Right atrium auricular region (tissue), 2 donors: ENCODE measurements around the gene GINM1. TPM values are rescaled to one million over a fixed set of nuclear protein-coding genes. Genes with fewer than 3 reads are reported as not detected.

Experiments used
- DNase-seq: peaks from one replicate; pipeline ENCODE4 v3.0.0-alpha.2; 2019; ENCODE audit warnings: low spot score
- H3K27ac ChIP-seq, 2 donors: fragments of 200-600 bp; sonication (generic); 1 replicate in 1 of 2; 2 replicates in 1 of 2; pipeline ENCODE4 v1.5.1; 2016 to 2019
- H3K27me3 ChIP-seq, 2 donors: fragments of 200-600 bp; sonication (generic); one replicate each; pipeline versions ENCODE4 v1.5.1 to v1.6.0; 2017 to 2019
- H3K36me3 ChIP-seq: fragments of 200-600 bp; sonication (generic); one replicate; pipeline ENCODE4 v1.5.1; 2016
- H3K4me1 ChIP-seq, 2 donors: fragments of 200-600 bp; sonication (generic); one replicate each; pipeline versions ENCODE4 v1.5.1 to v1.6.0; 2017 to 2019
- H3K4me3 ChIP-seq, 2 donors: fragments of 200-600 bp; sonication (generic); 1 replicate in 1 of 2; 2 replicates in 1 of 2; pipeline ENCODE4 v1.5.1; 2017 to 2019; ENCODE audit warnings: mild to moderate bottlenecking in 1 of 2, moderate library complexity in 1 of 2
- H3K9me3 ChIP-seq, 2 donors: fragments of 200-600 bp; sonication (generic); one replicate each; pipeline ENCODE4 v1.5.1; 2019
- total RNA-seq, 2 donors: library from RNA; depleted of rRNA; stranded (reverse); fragments of >200 nt; gene quantifications; one replicate each; pipeline ENCODE4 v1.1.0, GENCODE V29; 2016
- TF ChIP-seq, protein P1 (sequence below), 2 donors: fragments of 200-600 bp; sonication (generic); IDR thresholded peaks; one replicate each; pipeline ENCODE4 v1.5.1; 2019; ENCODE audit warnings: antibody characterized with exemption in 2 of 2

GINM1 gene, protein sequence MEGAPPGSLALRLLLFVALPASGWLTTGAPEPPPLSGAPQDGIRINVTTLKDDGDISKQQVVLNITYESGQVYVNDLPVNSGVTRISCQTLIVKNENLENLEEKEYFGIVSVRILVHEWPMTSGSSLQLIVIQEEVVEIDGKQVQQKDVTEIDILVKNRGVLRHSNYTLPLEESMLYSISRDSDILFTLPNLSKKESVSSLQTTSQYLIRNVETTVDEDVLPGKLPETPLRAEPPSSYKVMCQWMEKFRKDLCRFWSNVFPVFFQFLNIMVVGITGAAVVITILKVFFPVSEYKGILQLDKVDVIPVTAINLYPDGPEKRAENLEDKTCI
- 10 to 100 TPM; 45.5 to 54.9 TPM for total RNA-seq

DNA sequence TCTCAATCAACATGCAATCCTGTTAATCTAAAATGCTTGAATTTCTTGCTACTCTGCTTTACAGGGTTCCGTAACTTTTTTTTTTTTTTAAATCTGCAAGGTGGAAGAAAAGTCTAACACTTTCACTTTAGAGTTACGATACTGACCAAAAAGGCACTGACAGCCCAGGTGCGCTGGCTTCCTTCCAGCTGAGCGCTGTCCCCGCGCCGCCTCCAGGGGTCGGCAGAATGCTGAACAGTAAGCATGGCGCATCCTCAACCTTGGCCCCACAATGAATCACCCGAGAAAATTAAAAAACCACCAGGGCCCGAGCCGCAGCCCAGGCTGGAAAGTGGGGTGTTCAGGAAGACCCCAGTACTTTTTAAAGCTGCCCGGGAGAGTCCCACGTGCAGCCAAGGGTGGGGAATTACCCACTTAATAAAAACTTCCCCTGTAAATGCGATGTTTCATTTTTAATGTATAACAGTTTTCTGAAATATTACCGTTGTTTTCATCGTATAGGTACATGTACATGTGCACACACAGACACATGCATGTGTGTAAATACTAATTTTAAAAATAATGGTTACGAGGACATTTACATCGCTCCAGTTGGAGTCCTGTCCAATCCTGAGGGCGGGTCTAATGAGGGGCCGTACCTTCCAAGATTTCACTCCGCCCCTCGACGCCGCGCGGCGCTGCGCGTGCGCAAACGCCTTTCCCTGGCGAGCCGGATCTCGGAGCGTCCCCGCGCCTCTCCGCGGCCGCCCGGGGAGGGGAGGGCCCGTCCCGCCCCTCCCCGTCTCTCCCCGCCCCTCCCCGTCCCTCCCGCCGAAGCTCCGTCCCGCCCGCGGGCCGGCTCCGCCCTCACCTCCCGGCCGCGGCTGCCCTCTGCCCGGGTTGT is at the start of gene GINM1:
Gene GINM1, plus strand, starts transcription at position 849 of the 883 bp plus-strand sequence. CDS start 40 bp downstream, outside the sequence.
- Histone ChIP-seq H3K36me3 (no peaks in the 10 kb centered on the region), H3K27ac (peak within 1 kb of the TSS; percentile 95), H3K4me1 (peaks cover 0 to 18% of the 10 kb centered on the region in 2 donors), H3K4me3 (peak within 1 kb of the TSS; percentile 99), H3K27me3 (no peaks in the 10 kb centered on the region), H3K9me3 (no peaks in the 10 kb centered on the region)
- DNase-seq: peak; percentile 87
- TF ChIP-seq, protein P1, sequence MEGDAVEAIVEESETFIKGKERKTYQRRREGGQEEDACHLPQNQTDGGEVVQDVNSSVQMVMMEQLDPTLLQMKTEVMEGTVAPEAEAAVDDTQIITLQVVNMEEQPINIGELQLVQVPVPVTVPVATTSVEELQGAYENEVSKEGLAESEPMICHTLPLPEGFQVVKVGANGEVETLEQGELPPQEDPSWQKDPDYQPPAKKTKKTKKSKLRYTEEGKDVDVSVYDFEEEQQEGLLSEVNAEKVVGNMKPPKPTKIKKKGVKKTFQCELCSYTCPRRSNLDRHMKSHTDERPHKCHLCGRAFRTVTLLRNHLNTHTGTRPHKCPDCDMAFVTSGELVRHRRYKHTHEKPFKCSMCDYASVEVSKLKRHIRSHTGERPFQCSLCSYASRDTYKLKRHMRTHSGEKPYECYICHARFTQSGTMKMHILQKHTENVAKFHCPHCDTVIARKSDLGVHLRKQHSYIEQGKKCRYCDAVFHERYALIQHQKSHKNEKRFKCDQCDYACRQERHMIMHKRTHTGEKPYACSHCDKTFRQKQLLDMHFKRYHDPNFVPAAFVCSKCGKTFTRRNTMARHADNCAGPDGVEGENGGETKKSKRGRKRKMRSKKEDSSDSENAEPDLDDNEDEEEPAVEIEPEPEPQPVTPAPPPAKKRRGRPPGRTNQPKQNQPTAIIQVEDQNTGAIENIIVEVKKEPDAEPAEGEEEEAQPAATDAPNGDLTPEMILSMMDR (IDR thresholded peaks at IDR 0.05): peak; percentile 52 to 72

DNA sequence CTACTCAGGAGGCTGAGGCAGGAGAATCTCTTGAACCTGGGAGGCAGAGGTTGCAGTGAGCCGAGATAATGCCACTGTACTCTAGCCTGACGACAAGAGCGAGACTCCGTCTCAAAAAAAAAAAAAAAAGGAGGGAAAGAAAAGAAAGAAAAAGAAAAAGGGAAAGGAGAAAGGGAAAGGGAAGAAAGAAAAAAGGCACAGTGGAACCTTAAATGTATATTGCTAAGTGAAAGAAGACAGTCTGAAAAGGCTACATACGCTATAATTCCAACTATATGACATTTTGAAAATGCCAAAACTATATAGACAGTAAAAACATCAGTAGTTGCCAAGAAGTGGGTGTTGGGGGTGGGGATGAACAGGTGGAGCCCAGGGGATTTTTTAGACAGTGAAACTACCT is 36.5 kb upstream of the GINM1 start:
- no peak overlapping the region for H3K4me3 ChIP-seq
- H3K4me1 ChIP-seq: no peaks in the 10 kb centered on the region
- no peaks in the 10 kb centered on the region for H3K9me3 ChIP-seq
- TF ChIP-seq, protein P1 (IDR thresholded peaks at IDR 0.05): no peak
- H3K36me3 ChIP-seq: peaks cover 92% of the 10 kb centered on the region
- H3K27me3 ChIP-seq: no peaks in the 10 kb centered on the region
- no peak for DNase-seq
- no peak overlapping the region for H3K27ac ChIP-seq

DNA sequence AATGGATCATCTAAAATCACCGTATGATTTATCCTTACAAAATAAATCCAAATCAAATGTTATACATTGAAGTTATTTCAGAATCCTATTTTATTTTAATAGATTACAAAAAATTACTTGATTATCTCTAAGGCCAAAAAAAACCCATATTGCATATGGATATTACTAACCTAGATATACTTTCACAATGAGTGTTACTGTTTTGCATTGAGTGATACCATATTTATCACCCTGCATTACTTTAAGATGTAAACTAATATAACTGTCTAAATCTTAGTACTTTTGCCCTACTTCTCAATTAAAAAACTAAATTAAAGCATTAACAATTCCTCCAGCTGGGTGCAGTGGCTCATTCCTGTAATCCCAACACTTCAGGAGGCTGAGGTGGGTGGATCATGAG is 31.4 kb upstream of the GINM1 start:
- Histone ChIP-seq H3K27me3 (no peaks in the 10 kb centered on the region), H3K4me3 (no peak overlapping the region), H3K27ac (no peak overlapping the region), H3K9me3 (no peaks in the 10 kb centered on the region), H3K36me3 (peaks cover 92% of the 10 kb centered on the region), H3K4me1 (no peaks in the 10 kb centered on the region)
- TF ChIP-seq, protein P1 (IDR thresholded peaks at IDR 0.05): no peak
- DNase-seq: no peak

DNA sequence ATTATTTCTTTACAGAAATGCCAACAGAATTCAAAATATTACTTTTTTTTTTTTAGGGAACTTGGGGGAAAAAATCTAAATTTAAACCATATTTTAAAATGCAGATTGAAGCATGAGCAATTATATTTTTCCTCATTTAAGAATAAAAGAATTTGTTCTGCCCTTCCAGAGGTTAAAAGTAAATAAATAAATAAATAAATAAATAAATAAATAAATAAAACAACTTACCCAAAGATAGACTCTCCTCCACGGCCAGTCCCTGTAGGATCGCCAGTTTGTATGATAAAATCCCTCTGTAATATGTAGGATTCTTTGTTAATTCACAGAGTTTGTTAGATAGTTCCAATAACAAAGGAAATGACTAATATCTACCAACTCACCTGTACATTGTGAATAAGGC is 25.0 kb upstream of the GINM1 start:
- Histone ChIP-seq H3K27ac (no peak overlapping the region), H3K9me3 (no peaks in the 10 kb centered on the region), H3K36me3 (peaks cover 45% of the 10 kb centered on the region), H3K27me3 (no peaks in the 10 kb centered on the region), H3K4me3 (no peak overlapping the region), H3K4me1 (peaks cover 0 to 28% of the 10 kb centered on the region in 2 donors)
- DNase-seq: no peak
- TF ChIP-seq, protein P1 (IDR thresholded peaks at IDR 0.05): no peak

DNA sequence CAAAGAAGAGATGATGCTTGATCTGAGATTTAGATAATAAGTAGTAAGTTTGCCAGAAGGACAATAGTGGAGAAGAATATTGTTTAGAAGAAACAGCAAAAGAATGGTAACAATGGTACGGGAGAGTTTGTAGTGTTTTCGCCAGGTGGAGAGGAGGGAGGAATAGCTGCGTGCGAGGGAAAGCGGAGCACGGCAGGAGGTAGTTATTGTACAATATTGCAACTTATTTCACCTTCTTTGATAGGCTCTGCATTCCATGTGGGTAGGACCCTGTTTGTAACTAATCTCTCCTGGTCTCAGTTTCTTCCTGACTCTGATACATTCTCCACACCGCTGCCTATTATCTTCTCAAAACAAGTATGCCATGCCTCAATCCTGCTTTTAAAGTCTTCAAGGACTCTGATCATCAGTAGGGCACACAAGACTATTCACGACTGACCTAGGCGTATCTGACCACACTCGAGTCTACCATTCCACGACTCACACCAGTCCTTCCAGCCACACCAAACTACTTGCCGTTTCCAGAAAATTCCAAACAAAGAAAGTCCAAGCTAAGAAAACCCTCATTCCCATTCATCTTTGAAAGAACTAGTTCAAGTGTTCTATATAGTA is 21.4 kb upstream of the GINM1 start:
- DNase-seq: no peak
- no peaks in the 10 kb centered on the region for H3K9me3 ChIP-seq
- TF ChIP-seq, protein P1 (IDR thresholded peaks at IDR 0.05): no peak
- peak overlapping the region; percentile 93 to 96 for H3K27ac ChIP-seq
- no peaks in the 10 kb centered on the region for H3K27me3 ChIP-seq
- peaks cover 12% of the 10 kb centered on the region for H3K36me3 ChIP-seq
- H3K4me3 ChIP-seq: peak overlapping the region; percentile 80 to 86
- peaks cover 0 to 32% of the 10 kb centered on the region in 2 donors for H3K4me1 ChIP-seq
